K562 (cell line): ENCODE results near the gene CIAO1. TPM values are rescaled to one million over a fixed set of nuclear protein-coding genes. Genes with fewer than 3 reads are reported as not detected.

ENCODE experiments used
- ATAC-seq: fragments of 200-7000 bp; cut with Tn5 transposase; 3 replicates; pipeline ENCODE4 v1.9.1; 2020; ENCODE audit warnings: moderate library complexity
- BruUV-seq: library from RNA; stranded (reverse); fragments of 400-500 nt; replicated peaks from 2 replicates; lab custom pipeline; 2021; lab: Mats Ljungman, UMichigan
- CTCF ChIA-PET: fragments of 300-600 bp; formaldehyde crosslinking; extraction: SDS; loops from one replicate; lab custom pipeline; 2021; ENCODE audit warnings: low intra/inter-chr PET ratio; lab: Yijun Ruan, JAX
- POLR2A ChIA-PET: fragments of 300-600, 350-650 bp; sonication (Branson Sonifier 250); formaldehyde crosslinking; extraction: SDS; loops from one replicate; lab custom pipeline; 2021; ENCODE audit warnings: antibody characterized with exemption, inconsistent platforms; lab: Yijun Ruan, JAX
- DNase-seq, 4 experiments: peaks; one replicate each; pipeline versions ENCODE4 v3.0.0 to v3.0.0-alpha.2; 2011 to 2018; ENCODE audit warnings: low spot score in 3 of 4, mixed read lengths in 3 of 4; ENCODE audit errors: extremely low read depth in 1 of 4
- FAIRE-seq: peaks from 2 replicates; lab custom pipeline; 2011; peaks lifted over from hg19 to GRCh38; lab: Jason Lieb, UNC
- H2AFZ ChIP-seq: 2 replicates; pipeline ENCODE4 v1.6.0; 2011; ENCODE audit warnings: low read depth, low read length, control low read depth, inconsistent platforms
- H3K27ac ChIP-seq: fragments of 200-600 bp; 3 replicates; pipeline ENCODE4 v1.8.0; 2011; ENCODE audit warnings: low read depth, mild to moderate bottlenecking, control low read depth, inconsistent platforms, low read length, moderate library complexity, mixed read lengths; ENCODE audit errors: extremely low read depth
- H3K27me3 ChIP-seq, 2 experiments: fragments of 300-600 bp in 1 of 2; 2 replicates in 1 of 2; 3 replicates in 1 of 2; pipeline versions ENCODE4 v1.6.0 to v1.8.0; 2011; ENCODE audit warnings: inconsistent platforms in 2 of 2, low read length in 2 of 2, mild to moderate bottlenecking in 1 of 2, mixed read lengths in 1 of 2, moderate library complexity in 1 of 2; ENCODE audit not compliant: control insufficient read depth in 2 of 2, insufficient read depth in 2 of 2
- H3K36me3 ChIP-seq: fragments of 300-600 bp; 3 replicates; pipeline ENCODE4 v1.8.0; 2011; ENCODE audit warnings: mild to moderate bottlenecking, low read length, inconsistent platforms; ENCODE audit not compliant: control insufficient read depth, insufficient read depth
- H3K4me1 ChIP-seq, 2 experiments: fragments of 200-600 bp in 1 of 2; replicated peaks in 1 of 2; 2 replicates in 1 of 2; 3 replicates in 1 of 2; pipeline versions ENCODE4 v1.5.1 to v1.8.0; 2011; ENCODE audit warnings: inconsistent platforms in 2 of 2, low read length in 2 of 2, mild to moderate bottlenecking in 1 of 2, mixed read lengths in 1 of 2, moderate library complexity in 1 of 2; ENCODE audit not compliant: control insufficient read depth in 2 of 2, insufficient read depth in 2 of 2
- H3K4me2 ChIP-seq: 2 replicates; pipeline ENCODE4 v1.6.1; 2011; ENCODE audit warnings: low read length, control low read depth, inconsistent platforms, mixed read lengths; ENCODE audit not compliant: insufficient read depth
- H3K4me3 ChIP-seq: fragments of 200-600 bp; sonication (generic), shearing (Covaris generic); 2 replicates; pipeline ENCODE4 v1.5.1; 2016; ENCODE audit warnings: control low read depth, inconsistent platforms
- H3K79me2 ChIP-seq: fragments of 200-600 bp; 3 replicates; pipeline ENCODE4 v1.8.0; 2011; ENCODE audit warnings: low read length, inconsistent platforms; ENCODE audit not compliant: control insufficient read depth, insufficient read depth
- H3K9ac ChIP-seq, 2 experiments: 2 replicates each; pipeline versions ENCODE4 v1.6.0 to v1.6.1; 2011; ENCODE audit warnings: low read depth in 2 of 2, low read length in 2 of 2, control low read depth in 1 of 2, inconsistent platforms in 1 of 2, mild to moderate bottlenecking in 1 of 2, mixed read lengths in 1 of 2; ENCODE audit not compliant: insufficient read depth in 1 of 2
- H3K9me1 ChIP-seq: one replicate; pipeline ENCODE4 v1.6.0; 2011; ENCODE audit warnings: inconsistent platforms, mild to moderate bottlenecking, low read length, moderate library complexity; ENCODE audit not compliant: control insufficient read depth, insufficient read depth
- H3K9me3 ChIP-seq: replicated peaks from 2 replicates; pipeline ENCODE4 v1.5.1; 2011; ENCODE audit warnings: low read depth, low read length, inconsistent platforms; ENCODE audit not compliant: control insufficient read depth, insufficient read depth
- H4K20me1 ChIP-seq: replicated peaks from 2 replicates; pipeline ENCODE4 v1.6.1; 2011; ENCODE audit warnings: low read length, inconsistent platforms, mixed read lengths; ENCODE audit not compliant: control insufficient read depth, insufficient read depth
- DDX20 ChIP-seq: fragments of 450-650 bp; IDR thresholded peaks from 2 replicates; pipeline ENCODE4 v1.6.1; 2016; ENCODE audit warnings: missing genetic modification characterization, low read depth, mild to moderate bottlenecking, missing compliant biosample characterization, moderate library complexity
- FOXA3 ChIP-seq, 2 experiments: fragments of 450-650 bp in 1 of 2; sonication (generic) in 1 of 2; formaldehyde crosslinking; IDR thresholded peaks in 1 of 2; conservative IDR thresholded peaks in 1 of 2; 2 replicates each; pipeline versions ENCODE4 v1.4.0 to v1.8.0; 2020 to 2022; ENCODE audit warnings: mild to moderate bottlenecking in 2 of 2, missing genetic modification reagents in 1 of 2
- KLF13 ChIP-seq: fragments of 450-650 bp; IDR thresholded peaks from 2 replicates; pipeline ENCODE4 v1.6.1; 2016; ENCODE audit warnings: missing genetic modification characterization, low read depth, mild to moderate bottlenecking, missing compliant biosample characterization, moderate library complexity, borderline replicate concordance
- NFYB ChIP-seq: IDR thresholded peaks from 2 replicates; pipeline ENCODE4 v1.6.1; 2011; ENCODE audit warnings: mild to moderate bottlenecking, moderate library complexity; ENCODE audit not compliant: insufficient read length; ENCODE audit errors: extremely low read depth
- RUNX1 ChIP-seq: sonication (generic); IDR thresholded peaks from 2 replicates; pipeline ENCODE4 v1.6.1; 2016; ENCODE audit warnings: antibody characterized with exemption, low read depth
- SMAD2 ChIP-seq: fragments of 150-350 bp; IDR thresholded peaks from 2 replicates; pipeline ENCODE4 v1.6.1; 2014; ENCODE audit warnings: low read depth, mild to moderate bottlenecking, low read length
- TSHZ1 ChIP-seq: fragments of 250-450 bp; sonication (Bioruptor Pico); IDR thresholded peaks from 2 replicates; pipeline ENCODE4 v1.4.0; 2020; ENCODE audit warnings: mild to moderate bottlenecking, moderate library complexity
- ZNF212 ChIP-seq: fragments of 450-650 bp; formaldehyde crosslinking; IDR thresholded peaks from 2 replicates; pipeline ENCODE4 v1.4.0; 2020; ENCODE audit warnings: mild to moderate bottlenecking
- ZNF764 ChIP-seq: fragments of 250-450 bp; sonication (Bioruptor Pico); IDR thresholded peaks from 2 replicates; pipeline ENCODE4 v1.4.0; 2020; ENCODE audit warnings: low read depth, mild to moderate bottlenecking, moderate library complexity
- WGBS: fragments of 100-300 bp; shearing (Covaris generic); methylation state at CpG from one replicate; pipeline ENCODE4 v1.1.6; 2016; ENCODE audit warnings: low coverage, mixed read lengths; ENCODE audit not compliant: insufficient coverage; ENCODE audit errors: missing lambda C conversion rate; 5-methylcytosine and 5-hydroxymethylcytosine counted together
- in situ Hi-C: fragments of 300-500 bp; cut with MboI; formaldehyde crosslinking; loops from 4 replicates; pipeline ENCODE4 v1.15.0; 2018; ENCODE audit warnings: inconsistent platforms, mixed read lengths
- intact Hi-C: fragments of 100-400 bp; cut with micrococcal nuclease; formaldehyde crosslinking; loops from 2 replicates; pipeline ENCODE4 v1.14.2; 2022
- polyA plus RNA-seq, 8 experiments: library from polyadenylated mRNA; depleted of rRNA in 4 of 8; stranded (reverse) in 5 of 8; unstranded in 3 of 8; fragments of >200 nt; fragmentation: Nextera tagmentation in 2 of 8; fragmentation: Illumina TruSeq in 1 of 8; extraction: Ambion mirVana in 2 of 8; extraction: Trizol in 1 of 8; gene quantifications; 2 replicates each; pipeline versions ENCODE4 v1.2.1 to v1.2.3, GENCODE V29; 2011 to 2014; ENCODE audit warnings: inconsistent platforms in 1 of 8, missing spikeins in 1 of 8
- total RNA-seq, 7 experiments: library from RNA; depleted of rRNA in 6 of 7; stranded (reverse); fragments of >200 nt in 6 of 7; fragmentation: Illumina TruSeq in 2 of 7; extraction: Trizol in 2 of 7; gene quantifications; 2 replicates each; pipeline versions ENCODE4 v1.2.1 to v1.2.3, GENCODE V29; 2011 to 2021; ENCODE audit warnings: low replicate concordance in 1 of 7

CIAO1 gene
- total and polyA plus RNA-seq, 9 of the 15 experiments (the other 6 are each of a cell fraction or from before 2014, with no cell fraction given) = 11.4 to 156 (median 92.8) TPM

DNA sequence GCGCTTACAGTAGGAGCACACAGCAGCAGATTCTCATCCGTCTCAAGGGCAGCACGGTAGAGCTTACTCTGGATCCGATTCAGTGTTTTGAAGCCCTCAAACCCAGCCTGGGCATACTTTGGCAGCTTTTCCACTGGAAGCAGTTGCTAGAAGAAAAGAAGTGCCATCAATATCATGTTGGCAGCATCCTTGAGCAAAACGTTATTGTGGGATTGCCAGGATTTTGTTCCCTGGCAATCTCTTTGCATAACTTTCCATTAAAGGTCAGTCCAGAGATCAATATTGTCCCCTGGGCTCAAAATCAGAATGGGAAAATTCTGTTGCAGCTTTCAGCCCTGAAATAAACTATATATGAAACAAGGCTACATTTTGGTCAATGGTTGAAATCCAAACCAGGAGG lies 30.9 kb downstream of the CIAO1 start:
- POLR2A ChIA-PET = interaction anchor here (0.6 to 1.9 kb wide), 4 partner anchors 8 to 1245 kb away, joined by 3 to 7 read pairs (median 4); partner anchors contain the start of gene SNRNP200
- FAIRE-seq (no peak), ATAC-seq (no peak)
- CTCF ChIA-PET = no interaction called here
- H3K79me2 ChIP-seq = peaks cover 16% of the 10 kb centered on the region
- H3K27me3 ChIP-seq = no peaks in the 10 kb centered on the region
- H3K9me3 ChIP-seq = no peaks in the 10 kb centered on the region
- no peak overlapping the region for H3K27ac ChIP-seq
- 89% methylated on average over 5 of the region's 5 CpGs for WGBS
- intact Hi-C loops = no loop called here
- no peak overlapping the region for H3K4me2 ChIP-seq
- in situ Hi-C loops = no loop called here
- H3K4me1 ChIP-seq = peaks cover 0 to 2% of the 10 kb centered on the region in 2 experiments; a peak in 2 of 5 replicates
- no peak for TF ChIP-seq RUNX1
- no peak for TF ChIP-seq FOXA3 (CRISPR knock-in tag; conservative IDR thresholded peaks at IDR 0.05 in 1 of 2, IDR thresholded peaks at IDR 0.05 in 1 of 2)
- no peak for TF ChIP-seq DDX20 (tag)
- TF ChIP-seq SMAD2 = no peak
- no peak for TF ChIP-seq NFYB
- no peak for TF ChIP-seq TSHZ1 (CRISPR knock-in tag)
- TF ChIP-seq ZNF212 (CRISPR knock-in tag) = no peak
- no peak for TF ChIP-seq ZNF764 (CRISPR knock-in tag)
- TF ChIP-seq KLF13 = no peak
- TF ChIP-seq, all 486 proteins: peak for 0
- H4K20me1 ChIP-seq = peaks cover 3% of the 10 kb centered on the region
- H3K4me3 ChIP-seq = no peak overlapping the region
- no peaks in the 10 kb centered on the region for H3K9me1 ChIP-seq
- no peak for DNase-seq
- no peak overlapping the region for H2AFZ ChIP-seq
- H3K36me3 ChIP-seq = peaks cover 97% of the 10 kb centered on the region
- no TSS peak for BruUV-seq
- H3K9ac ChIP-seq = no peak overlapping the region
